H1 (cell line): ENCODE data around the gene PLXDC2. TPM values are rescaled to one million over a fixed set of nuclear protein-coding genes. Genes with fewer than 3 reads are reported as not detected.

ENCODE experiments used
- CTCF ChIA-PET: fragments of 300-600 bp; sonication (Branson Sonifier 250); formaldehyde crosslinking; loops from one replicate; lab custom pipeline; 2021; ENCODE audit not compliant: partially characterized antibody; lab: Charles Lee
- POLR2A ChIA-PET: fragments of 300-600 bp; sonication (Branson Sonifier 250); formaldehyde crosslinking; loops from one replicate; lab custom pipeline; 2021; ENCODE audit warnings: inconsistent platforms; ENCODE audit not compliant: partially characterized antibody; lab: Charles Lee
- DNase-seq, 2 experiments: peaks; one replicate each; pipeline versions ENCODE4 v3.0.0 to v3.0.0-alpha.2; 2010 to 2022; ENCODE audit warnings: low spot score in 2 of 2, low read depth in 1 of 2, mixed read lengths in 1 of 2
- FAIRE-seq: peaks from 2 replicates; lab custom pipeline; 2011; peaks lifted over from hg19 to GRCh38; lab: Jason Lieb, UNC
- H2AFZ ChIP-seq: 2 replicates; pipeline ENCODE4 v1.8.1; 2012; ENCODE audit warnings: low read length, inconsistent platforms
- H2AK5ac ChIP-seq: 2 replicates; pipeline ENCODE4 v1.6.1; 2013; ENCODE audit warnings: low read depth, low read length
- H2BK120ac ChIP-seq: replicated peaks from 2 replicates; pipeline ENCODE3; 2013; ENCODE audit warnings: low read depth, low read length, inconsistent platforms
- H2BK12ac ChIP-seq: 2 replicates; pipeline ENCODE4 v1.6.1; 2013; ENCODE audit warnings: low read depth, low read length
- H2BK15ac ChIP-seq: 2 replicates; pipeline ENCODE4 v1.6.1; 2013; ENCODE audit warnings: low read length
- H2BK20ac ChIP-seq: 2 replicates; pipeline ENCODE4 v1.6.1; 2013; ENCODE audit warnings: low read length
- H2BK5ac ChIP-seq: 2 replicates; pipeline ENCODE4 v1.6.1; 2013; ENCODE audit warnings: low read depth, low read length
- H3K14ac ChIP-seq: 2 replicates; pipeline ENCODE4 v1.6.1; 2013; ENCODE audit warnings: inconsistent platforms; ENCODE audit not compliant: insufficient read length
- H3K18ac ChIP-seq: 2 replicates; pipeline ENCODE4 v1.6.1; 2013; ENCODE audit warnings: low read length; ENCODE audit errors: extremely low read depth
- H3K23ac ChIP-seq: 2 replicates; pipeline ENCODE4 v1.6.1; 2013; ENCODE audit warnings: inconsistent platforms; ENCODE audit not compliant: insufficient read length
- H3K23me2 ChIP-seq: 2 replicates; pipeline ENCODE4 v1.6.1; 2013; ENCODE audit warnings: low read depth, low read length
- H3K27ac ChIP-seq: 2 replicates; pipeline ENCODE4 v1.6.1; 2011; ENCODE audit warnings: low read depth, low read length, inconsistent platforms
- H3K27me3 ChIP-seq, 4 experiments: replicated peaks in 1 of 4; 1 replicate in 1 of 4; 2 replicates in 3 of 4; pipeline versions ENCODE4 v1.6.1 to v1.8.1; 2011 to 2013; ENCODE audit warnings: low read length in 3 of 4, mild to moderate bottlenecking in 3 of 4, inconsistent platforms in 2 of 4, mixed read lengths in 2 of 4, moderate library complexity in 1 of 4; ENCODE audit not compliant: control insufficient read depth in 3 of 4, insufficient read depth in 3 of 4; ENCODE audit errors: extremely low read depth in 1 of 4
- H3K36me3 ChIP-seq, 4 experiments: 2 replicates each; pipeline versions ENCODE4 v1.6.1 to v1.8.1; 2011 to 2013; ENCODE audit warnings: mild to moderate bottlenecking in 4 of 4, low read length in 3 of 4, moderate library complexity in 2 of 4, control low read depth in 1 of 4, inconsistent platforms in 1 of 4; ENCODE audit not compliant: insufficient read depth in 4 of 4, control insufficient read depth in 2 of 4
- H3K4ac ChIP-seq: replicated peaks from 2 replicates; pipeline ENCODE3; 2013; ENCODE audit warnings: low read length, low read depth, mixed read lengths, inconsistent platforms; ENCODE audit not compliant: insufficient read length
- H3K4me1 ChIP-seq, 4 experiments: replicated peaks in 1 of 4; 1 replicate in 1 of 4; 2 replicates in 3 of 4; pipeline versions ENCODE4 v1.6.1 to v1.8.1; 2011 to 2013; ENCODE audit warnings: low read length in 3 of 4, inconsistent platforms in 2 of 4, mixed read lengths in 1 of 4; ENCODE audit not compliant: insufficient read depth in 4 of 4, control insufficient read depth in 3 of 4
- H3K4me2 ChIP-seq, 2 experiments: 2 replicates each; pipeline versions ENCODE4 v1.6.1 to v1.8.1; 2011 to 2013; ENCODE audit warnings: low read depth in 2 of 2, low read length in 2 of 2, control low read depth in 1 of 2, inconsistent platforms in 1 of 2, mild to moderate bottlenecking in 1 of 2; ENCODE audit not compliant: insufficient read depth in 1 of 2
- H3K4me3 ChIP-seq, 4 experiments: fragments of 200-600, 300-600 bp in 1 of 4; sonication (generic), shearing (Covaris generic), sonication (Bioruptor Twin) in 1 of 4; 2 replicates each; pipeline versions ENCODE4 v1.5.1 to v1.8.1; 2011 to 2016; ENCODE audit warnings: low read length in 4 of 4, low read depth in 3 of 4, control low read depth in 2 of 4, inconsistent platforms in 2 of 4, mild to moderate bottlenecking in 2 of 4, mixed read lengths in 1 of 4, moderate library complexity in 1 of 4; ENCODE audit not compliant: insufficient read depth in 2 of 4; ENCODE audit errors: extremely low read depth in 1 of 4
- H3K56ac ChIP-seq: replicated peaks from 2 replicates; pipeline ENCODE3; 2013; ENCODE audit warnings: low read depth, mild to moderate bottlenecking, mixed read lengths, low read length, inconsistent platforms; ENCODE audit not compliant: insufficient read length
- H3K79me1 ChIP-seq: 2 replicates; pipeline ENCODE4 v1.6.1; 2013; ENCODE audit warnings: low read depth, low read length, control low read depth
- H3K79me2 ChIP-seq, 2 experiments: 2 replicates each; pipeline versions ENCODE4 v1.6.1 to v1.8.1; 2012 to 2013; ENCODE audit warnings: low read length in 2 of 2, mild to moderate bottlenecking in 2 of 2, inconsistent platforms in 1 of 2; ENCODE audit not compliant: insufficient read depth in 2 of 2, control insufficient read depth in 1 of 2
- H3K9ac ChIP-seq, 4 experiments: replicated peaks in 1 of 4; 1 replicate in 1 of 4; 2 replicates in 3 of 4; pipeline versions ENCODE4 v1.6.1 to v1.8.1; 2011 to 2013; ENCODE audit warnings: low read depth in 3 of 4, low read length in 3 of 4, control low read depth in 2 of 4, mild to moderate bottlenecking in 2 of 4, moderate library complexity in 2 of 4, inconsistent platforms in 1 of 4; ENCODE audit errors: extremely low read depth in 1 of 4
- H3K9me3 ChIP-seq, 2 experiments: 2 replicates each; pipeline versions ENCODE4 v1.6.1 to v1.8.1; 2012 to 2013; ENCODE audit warnings: mild to moderate bottlenecking in 2 of 2, moderate library complexity in 2 of 2, control low read depth in 1 of 2, inconsistent platforms in 1 of 2, low read depth in 1 of 2, low read length in 1 of 2, mixed read lengths in 1 of 2; ENCODE audit not compliant: insufficient read depth in 2 of 2
- H4K20me1 ChIP-seq, 2 experiments: replicated peaks in 1 of 2; 2 replicates each; pipeline versions ENCODE3 to v1.8.1; 2011 to 2013; ENCODE audit warnings: inconsistent platforms in 2 of 2, low read length in 2 of 2, mild to moderate bottlenecking in 1 of 2; ENCODE audit not compliant: insufficient read depth in 2 of 2, control insufficient read depth in 1 of 2
- H4K5ac ChIP-seq: 2 replicates; pipeline ENCODE4 v1.6.1; 2013; ENCODE audit warnings: low read length, low read depth, mixed read lengths, inconsistent platforms; ENCODE audit not compliant: insufficient read length
- H4K8ac ChIP-seq: 2 replicates; pipeline ENCODE4 v1.8.0; 2013; ENCODE audit warnings: mild to moderate bottlenecking, moderate library complexity, low read length, inconsistent platforms; ENCODE audit not compliant: insufficient read depth; ENCODE audit errors: extremely low read depth
- H4K91ac ChIP-seq: replicated peaks from 2 replicates; pipeline ENCODE3; 2013; ENCODE audit warnings: low read length, mixed read lengths, inconsistent platforms; ENCODE audit not compliant: insufficient read length
- ASH2L ChIP-seq: fragments of 200-600, 300-600 bp; sonication (generic); IDR thresholded peaks from one replicate; pipeline ENCODE4 v1.7.1; 2017; ENCODE audit warnings: low read length
- BACH1 ChIP-seq: IDR thresholded peaks from 2 replicates; pipeline ENCODE4 v1.6.1; 2012; ENCODE audit warnings: low read length, improper control_type of control experiment
- BRCA1 ChIP-seq: IDR thresholded peaks from 2 replicates; pipeline ENCODE4 v1.6.1; 2012; ENCODE audit warnings: low read depth, low read length, improper control_type of control experiment
- FOSL1 ChIP-seq: IDR thresholded peaks from 2 replicates; pipeline ENCODE4 v1.6.1; 2011; ENCODE audit warnings: mild to moderate bottlenecking, low read depth, low read length, moderate library complexity; ENCODE audit not compliant: insufficient read depth
- NANOG ChIP-seq: IDR thresholded peaks from 2 replicates; pipeline ENCODE4 v1.6.1; 2011; ENCODE audit warnings: low read length, low read depth, mild to moderate bottlenecking, inconsistent platforms; ENCODE audit not compliant: insufficient read depth, poor library complexity, severe bottlenecking
- SUZ12 ChIP-seq: fragments of 200-600 bp; sonication (generic); IDR thresholded peaks from 2 replicates; pipeline ENCODE4 v1.6.1; 2012; ENCODE audit warnings: mild to moderate bottlenecking, inconsistent platforms, low read length, moderate library complexity, mixed read lengths
- TCF12 ChIP-seq: IDR thresholded peaks from 2 replicates; pipeline ENCODE4 v1.6.1; 2011; ENCODE audit warnings: low read depth, mild to moderate bottlenecking, low read length
- YY1 ChIP-seq: IDR thresholded peaks from 2 replicates; pipeline ENCODE4 v1.6.1; 2011; ENCODE audit warnings: low read depth, mild to moderate bottlenecking, low read length
- WGBS, 2 experiments: shearing (Covaris generic) in 1 of 2; methylation state at CpG; one replicate each; pipeline versions ENCODE4 v1.1.6 to v1.1.7; 2013 to 2015; ENCODE audit warnings: low lambda C conversion rate in 2 of 2, mixed read lengths in 2 of 2, inconsistent platforms in 1 of 2, low coverage in 1 of 2, missing lambda C conversion rate in 1 of 2; ENCODE audit not compliant: insufficient replicate concordance in 2 of 2, insufficient coverage in 1 of 2, insufficient read length in 1 of 2; ENCODE audit errors: extremely low coverage in 1 of 2, missing lambda C conversion rate in 1 of 2; 5-methylcytosine and 5-hydroxymethylcytosine counted together
- polyA plus RNA-seq, 7 experiments: library from polyadenylated mRNA; depleted of rRNA in 3 of 7; stranded (reverse) in 5 of 7; unstranded in 2 of 7; fragments of >200 nt in 5 of 7; fragments of 200-250 nt in 2 of 7; gene quantifications; 1 replicate in 5 of 7; 2 replicates in 1 of 7; 4 replicates in 1 of 7; pipeline versions ENCODE4 v1.2.1 to v1.2.3, GENCODE V29; 2011 to 2013; ENCODE audit warnings: missing spikeins in 2 of 7, mixed read lengths in 2 of 7
- total RNA-seq: library from RNA; stranded (reverse); fragmentation: NEBNext Ultra II Directional; extraction: Animal tissue kit (Norgen Biotek cat#: 25700); gene quantifications from 2 replicates; pipeline ENCODE4 v1.2.1, GENCODE V29; 2021

Gene PLXDC2
- total and polyA plus RNA-seq, 2 of the 8 experiments (the other 6 are each of a cell fraction or from before 2014, with no cell fraction given) = 23.0 to 40.5 TPM

DNA sequence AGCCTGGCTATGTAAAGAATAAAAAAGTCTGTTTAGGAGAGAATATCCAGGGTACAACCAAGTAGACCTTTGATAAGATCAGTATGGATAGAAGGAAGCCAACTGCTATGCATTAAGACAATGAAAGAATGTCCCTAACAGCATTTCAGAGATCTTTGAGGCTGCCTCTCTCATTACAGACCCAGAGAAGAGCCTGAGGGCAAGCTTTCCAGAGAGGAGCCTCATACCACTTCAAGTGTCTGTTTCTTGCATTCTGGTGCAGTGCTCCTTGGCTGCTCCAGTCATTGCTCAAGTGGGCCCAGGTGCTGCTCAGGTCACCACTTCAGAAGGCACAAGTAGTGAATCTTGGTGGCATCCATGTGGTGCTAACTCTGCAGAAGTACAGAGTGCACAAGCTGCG is 514.0 kb downstream of the PLXDC2 start:
- no peak overlapping the region for H2BK5ac ChIP-seq
- no peak overlapping the region for H4K5ac ChIP-seq
- H3K18ac ChIP-seq = no peak overlapping the region
- FAIRE-seq (no peak), DNase-seq (no peak)
- no peaks in the 10 kb centered on the region for H3K23me2 ChIP-seq
- WGBS, 2 experiments = 93% methylated on average over 1 of the region's 1 CpG; no CpG with 5 or more reads in 1 of the 2 experiments
- CTCF ChIA-PET = interaction anchor here (1.2 kb wide), 1 partner anchor 19 kb away, joined by 3 read pairs; no protein-coding TSS in a partner anchor
- H3K56ac ChIP-seq = no peak overlapping the region
- peaks cover 2 to 9% of the 10 kb centered on the region in 2 experiments; a peak in 2 of 4 replicates for H3K9me3 ChIP-seq
- no peak overlapping the region for H3K9ac ChIP-seq
- no peak overlapping the region; the same call in 1 of the 2 replicates for H2BK15ac ChIP-seq
- H3K79me2 ChIP-seq = no peaks in the 10 kb centered on the region
- no peaks in the 10 kb centered on the region for H3K4me1 ChIP-seq
- H3K4me2 ChIP-seq = no peak overlapping the region
- no peaks in the 10 kb centered on the region for H3K79me1 ChIP-seq
- H2BK12ac ChIP-seq = no peak overlapping the region; the same call in 1 of the 2 replicates
- no peak overlapping the region for H2BK120ac ChIP-seq
- H3K36me3 ChIP-seq = no peaks in the 10 kb centered on the region
- H4K8ac ChIP-seq = peak overlapping the region; percentile 57
- no peak overlapping the region for H4K91ac ChIP-seq
- H2AFZ ChIP-seq = no peak overlapping the region
- H3K23ac ChIP-seq = no peak overlapping the region
- no peak overlapping the region for H3K4ac ChIP-seq
- H3K4me3 ChIP-seq = no peak overlapping the region
- H3K27ac ChIP-seq = no peak overlapping the region
- POLR2A ChIA-PET = no interaction called here
- no peaks in the 10 kb centered on the region for H4K20me1 ChIP-seq
- H2BK20ac ChIP-seq = no peak overlapping the region
- H3K14ac ChIP-seq = no peak overlapping the region
- no peaks in the 10 kb centered on the region for H3K27me3 ChIP-seq
- H2AK5ac ChIP-seq = no peak overlapping the region
- TF ChIP-seq TCF12 = no peak
- no peak for TF ChIP-seq YY1
- TF ChIP-seq ASH2L = no peak
- TF ChIP-seq FOSL1 = no peak
- TF ChIP-seq BACH1 = no peak
- TF ChIP-seq BRCA1 = no peak
- no peak for TF ChIP-seq SUZ12
- no peak for TF ChIP-seq NANOG
